SH-SY5Y (cell line): ENCODE measurements around the gene TCP11.

ENCODE experiments used
- GATA2 ChIP-seq: IDR thresholded peaks from 2 replicates; pipeline ENCODE4 v1.6.1; 2011; ENCODE audit warnings: mild to moderate bottlenecking, low read depth, low read length
- GATA3 ChIP-seq: IDR thresholded peaks from 2 replicates; pipeline ENCODE4 v1.6.1; 2011; ENCODE audit warnings: low read depth, mild to moderate bottlenecking, low read length, moderate library complexity

DNA sequence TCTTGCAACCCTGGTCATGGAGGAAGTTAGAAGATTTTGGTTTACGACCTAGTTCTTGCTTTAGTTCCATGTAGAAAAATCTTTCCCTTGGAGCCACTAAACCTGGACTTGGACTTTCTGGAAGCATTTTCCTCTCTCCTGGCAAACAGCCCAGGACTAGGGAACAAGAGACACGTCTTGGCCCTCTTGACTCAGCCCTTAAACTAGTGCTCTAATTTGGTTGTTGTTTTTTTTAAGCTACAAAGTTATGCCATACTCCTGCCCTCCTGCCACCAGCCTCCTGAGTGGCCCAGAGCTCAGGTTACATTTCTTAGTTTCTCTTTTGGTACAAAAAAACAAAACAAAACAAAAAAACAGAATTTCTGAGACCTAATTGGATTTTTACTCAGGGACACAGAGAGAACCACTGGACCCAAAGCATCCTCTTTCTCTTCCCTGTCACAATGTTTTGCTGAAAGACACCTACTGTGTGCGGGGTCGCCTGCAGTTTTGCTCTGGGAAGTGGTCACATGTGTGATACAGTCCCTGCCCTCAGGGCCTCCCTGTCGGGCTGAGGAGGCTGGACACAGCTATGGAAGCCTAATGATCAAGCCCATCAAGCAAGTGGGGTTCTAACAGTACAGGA is 40.3 kb upstream of the TCP11 start:
- TF ChIP-seq GATA2: no peak
- TF ChIP-seq GATA3: no peak
